WERI-Rb-1 (cell line): ENCODE data around the gene AKAIN1.

Experiments used
- DNase-seq: peaks from one replicate; pipeline ENCODE4 v3.0.0-alpha.2; 2020
- H3K27ac ChIP-seq: fragments of 250-450 bp; sonication (Bioruptor Pico); 2 replicates; pipeline ENCODE4 v1.5.1; 2020; ENCODE audit warnings: mild to moderate bottlenecking, moderate library complexity
- H3K27me3 ChIP-seq: fragments of 250-450 bp; sonication (Bioruptor Pico); 2 replicates; pipeline ENCODE4 v1.5.1; 2021; ENCODE audit warnings: mild to moderate bottlenecking, low read depth, moderate library complexity; ENCODE audit not compliant: insufficient read depth, severe bottlenecking
- H3K36me3 ChIP-seq: fragments of 250-450 bp; sonication (Bioruptor Pico); 2 replicates; pipeline ENCODE4 v1.5.1; 2020; ENCODE audit warnings: mild to moderate bottlenecking, moderate library complexity
- H3K4me3 ChIP-seq: 2 replicates; pipeline ENCODE4 v1.5.1; 2011; ENCODE audit warnings: low read depth, mild to moderate bottlenecking, control low read depth, low read length
- H3K9me3 ChIP-seq: fragments of 250-450 bp; sonication (Bioruptor Pico); 2 replicates; pipeline ENCODE4 v1.5.1; 2021; ENCODE audit warnings: mild to moderate bottlenecking, moderate library complexity; ENCODE audit not compliant: severe bottlenecking
- TF ChIP-seq, protein P1 (sequence below): IDR thresholded peaks from 2 replicates; pipeline ENCODE4 v1.5.1; 2011; ENCODE audit warnings: low read depth, mild to moderate bottlenecking, control low read depth, inconsistent platforms, low read length

AKAIN1 gene

DNA sequence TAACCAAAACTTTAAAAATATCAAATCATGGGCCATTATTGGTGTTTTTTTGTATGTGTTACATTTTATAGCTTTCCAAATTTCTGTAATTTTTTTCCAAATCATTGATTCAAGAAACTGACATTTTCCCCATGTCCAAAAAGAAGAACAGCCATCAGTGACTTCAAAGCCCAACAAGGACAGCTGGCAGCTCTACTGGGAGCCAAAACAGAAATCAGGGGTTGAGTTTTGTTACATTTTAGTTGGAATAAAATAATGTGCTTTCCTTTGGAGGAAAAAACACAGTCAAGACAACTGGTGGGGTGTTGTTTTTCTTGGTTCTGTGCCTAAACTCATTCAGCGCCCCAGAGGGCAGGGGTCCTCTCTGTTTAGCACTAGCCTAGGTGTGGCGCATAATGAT, 23.8 kb downstream of the AKAIN1 start:
- Histone ChIP-seq H3K9me3 (no peaks in the 10 kb centered on the region), H3K27ac (no peak overlapping the region), H3K36me3 (no peaks in the 10 kb centered on the region), H3K27me3 (no peaks in the 10 kb centered on the region), H3K4me3 (no peak overlapping the region)
- no peak for DNase-seq
- TF ChIP-seq, protein P1, sequence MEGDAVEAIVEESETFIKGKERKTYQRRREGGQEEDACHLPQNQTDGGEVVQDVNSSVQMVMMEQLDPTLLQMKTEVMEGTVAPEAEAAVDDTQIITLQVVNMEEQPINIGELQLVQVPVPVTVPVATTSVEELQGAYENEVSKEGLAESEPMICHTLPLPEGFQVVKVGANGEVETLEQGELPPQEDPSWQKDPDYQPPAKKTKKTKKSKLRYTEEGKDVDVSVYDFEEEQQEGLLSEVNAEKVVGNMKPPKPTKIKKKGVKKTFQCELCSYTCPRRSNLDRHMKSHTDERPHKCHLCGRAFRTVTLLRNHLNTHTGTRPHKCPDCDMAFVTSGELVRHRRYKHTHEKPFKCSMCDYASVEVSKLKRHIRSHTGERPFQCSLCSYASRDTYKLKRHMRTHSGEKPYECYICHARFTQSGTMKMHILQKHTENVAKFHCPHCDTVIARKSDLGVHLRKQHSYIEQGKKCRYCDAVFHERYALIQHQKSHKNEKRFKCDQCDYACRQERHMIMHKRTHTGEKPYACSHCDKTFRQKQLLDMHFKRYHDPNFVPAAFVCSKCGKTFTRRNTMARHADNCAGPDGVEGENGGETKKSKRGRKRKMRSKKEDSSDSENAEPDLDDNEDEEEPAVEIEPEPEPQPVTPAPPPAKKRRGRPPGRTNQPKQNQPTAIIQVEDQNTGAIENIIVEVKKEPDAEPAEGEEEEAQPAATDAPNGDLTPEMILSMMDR, result no peak

DNA sequence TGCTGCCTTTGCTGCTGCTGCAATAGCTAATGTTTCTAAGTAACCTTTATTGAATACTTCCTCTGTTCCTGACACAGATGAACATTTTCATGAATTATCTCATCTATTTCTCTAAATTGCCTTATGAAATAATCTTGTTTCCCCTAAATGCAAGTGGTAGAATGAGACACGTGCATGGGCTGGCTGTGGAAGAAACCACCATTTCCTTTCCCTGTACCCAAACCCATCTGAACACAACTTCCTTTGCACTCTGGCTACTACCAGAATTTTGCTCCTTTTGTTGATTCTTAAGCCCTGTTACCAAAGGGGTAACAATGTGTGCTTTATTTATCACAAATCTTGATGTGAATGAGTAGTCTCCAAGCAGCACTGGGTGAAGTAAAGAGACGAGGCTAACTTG, 29.2 kb downstream of the AKAIN1 start:
- Histone ChIP-seq H3K9me3 (no peaks in the 10 kb centered on the region), H3K36me3 (no peaks in the 10 kb centered on the region), H3K27me3 (no peaks in the 10 kb centered on the region), H3K27ac (no peak overlapping the region), H3K4me3 (no peak overlapping the region)
- no peak for DNase-seq
- TF ChIP-seq, protein P1, result no peak

DNA sequence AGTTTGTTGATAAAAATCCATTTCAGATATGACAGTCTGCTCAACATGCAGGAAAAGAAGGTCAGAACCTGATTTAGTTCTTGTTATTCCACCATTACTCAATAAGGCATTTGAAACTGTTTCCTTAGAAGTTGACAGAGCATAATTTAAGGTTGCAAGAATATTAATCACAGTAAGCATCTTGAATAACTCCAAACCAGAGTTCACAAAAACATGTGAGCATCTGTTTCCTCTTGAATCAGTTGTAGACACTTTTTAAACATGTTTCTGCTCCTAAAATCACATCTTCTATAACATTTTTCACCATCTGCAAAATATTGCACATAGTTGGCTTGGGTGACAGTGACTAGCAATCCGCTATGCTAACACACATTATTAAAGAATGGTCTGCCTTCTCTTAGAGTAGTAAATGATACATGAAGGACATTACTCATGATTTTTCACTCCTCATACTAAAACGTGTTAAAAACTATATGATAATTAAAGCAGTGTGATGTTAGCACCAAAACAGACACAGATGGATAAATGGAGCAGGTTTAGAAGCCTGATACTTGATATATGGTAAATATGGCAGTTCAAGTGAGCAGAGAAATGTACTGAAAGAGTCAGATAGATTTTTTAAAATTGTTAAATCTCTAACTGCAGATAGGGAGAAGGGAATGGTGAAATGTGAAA, 30.3 kb downstream of the AKAIN1 start:
- no peaks in the 10 kb centered on the region for H3K36me3 ChIP-seq
- TF ChIP-seq, protein P1, result no peak

DNA sequence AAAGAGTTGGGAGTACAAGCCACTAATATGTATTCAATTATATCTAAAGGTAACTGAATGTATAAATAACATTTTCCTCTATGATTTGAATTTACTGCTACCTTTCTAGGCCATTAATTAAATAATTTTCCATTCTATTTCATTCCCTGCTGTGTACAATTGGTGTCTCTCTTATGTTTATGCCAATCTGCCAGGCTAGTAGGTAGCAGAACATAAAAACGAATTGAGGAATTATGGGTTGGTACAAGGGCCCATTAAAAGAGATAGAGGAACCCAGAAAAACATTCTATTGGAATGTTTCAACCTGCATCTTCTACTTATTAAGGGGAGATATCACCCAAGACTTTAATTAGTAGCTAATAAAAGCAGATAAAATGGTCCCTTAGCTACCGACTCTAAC, 32.2 kb downstream of the AKAIN1 start:
- H3K9me3 ChIP-seq, result no peaks in the 10 kb centered on the region

More for the DNA sequence above, 30.3 kb downstream of the AKAIN1 start:
- DNase-seq, result no peak
- Histone ChIP-seq H3K27me3 (no peaks in the 10 kb centered on the region), H3K9me3 (no peaks in the 10 kb centered on the region), H3K4me3 (no peak overlapping the region), H3K27ac (no peak overlapping the region)

DNA sequence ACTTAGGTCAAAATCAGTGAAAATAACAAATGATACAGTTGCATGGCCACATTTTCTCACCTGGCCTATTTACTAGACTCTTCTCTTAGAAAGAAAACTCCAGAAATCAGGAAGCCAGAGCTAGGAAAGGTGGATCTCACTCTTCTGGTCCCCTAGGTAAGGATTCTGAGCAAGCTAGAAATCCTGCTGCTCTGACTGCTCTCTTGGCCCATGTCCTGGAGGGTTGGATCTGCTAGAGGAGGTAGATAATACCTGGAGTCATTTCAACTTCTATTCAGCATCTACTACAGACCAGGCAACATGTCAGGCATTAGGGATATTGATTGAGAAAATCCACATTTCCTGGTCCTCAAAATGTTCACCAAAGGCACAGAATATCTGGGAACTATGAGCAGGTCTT, 34.9 kb downstream of the AKAIN1 start:
- TF ChIP-seq, protein P1, result no peak
- no peak for DNase-seq
- no peak overlapping the region for H3K4me3 ChIP-seq
- H3K36me3 ChIP-seq, result no peaks in the 10 kb centered on the region
- no peaks in the 10 kb centered on the region for H3K9me3 ChIP-seq
- no peak overlapping the region for H3K27ac ChIP-seq
- no peaks in the 10 kb centered on the region for H3K27me3 ChIP-seq

More for the DNA sequence above, 32.2 kb downstream of the AKAIN1 start:
- no peak overlapping the region for H3K4me3 ChIP-seq
- no peaks in the 10 kb centered on the region for H3K36me3 ChIP-seq
- H3K27me3 ChIP-seq, result no peaks in the 10 kb centered on the region
- TF ChIP-seq, protein P1, result no peak
- DNase-seq, result no peak
- no peak overlapping the region for H3K27ac ChIP-seq

DNA sequence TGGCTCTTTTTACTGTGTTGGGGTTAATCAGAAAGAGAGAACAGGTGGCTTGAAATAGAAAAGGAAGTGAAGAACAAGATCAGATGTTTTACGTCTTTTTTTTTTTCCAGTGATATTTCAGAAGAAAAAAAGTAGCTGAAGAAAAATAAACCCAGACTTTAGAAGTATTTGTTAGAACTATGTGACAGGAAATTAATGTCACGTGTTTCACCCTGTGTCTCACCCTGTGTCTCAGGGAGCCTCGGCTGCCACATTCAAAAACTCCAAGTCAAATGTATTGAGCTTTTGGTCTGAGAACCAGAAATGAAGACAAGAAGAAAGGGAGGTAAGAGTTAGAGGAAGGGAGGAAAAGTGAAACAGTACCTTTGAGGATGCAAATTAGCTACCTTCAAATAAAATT, 38.0 kb downstream of the AKAIN1 start:
- no peak for DNase-seq

More for the DNA sequence above, 38.0 kb downstream of the AKAIN1 start:
- TF ChIP-seq, protein P1, result no peak
- H3K27ac ChIP-seq, result no peak overlapping the region
- H3K4me3 ChIP-seq, result no peak overlapping the region
- H3K27me3 ChIP-seq, result no peaks in the 10 kb centered on the region
- H3K36me3 ChIP-seq, result no peaks in the 10 kb centered on the region
- no peaks in the 10 kb centered on the region for H3K9me3 ChIP-seq
